PFSK-1 (cell line): ENCODE data around the gene BCL2.

Source experiments
- FOXP2 ChIP-seq: optimal IDR thresholded peaks from 2 replicates; pipeline ENCODE3; 2011; ENCODE audit warnings: borderline replicate concordance, control low read depth, inconsistent platforms; ENCODE audit not compliant: insufficient read depth; ENCODE audit errors: extremely low read length, extremely low read depth
- POLR2AphosphoS5 ChIP-seq: IDR thresholded peaks from 2 replicates; pipeline ENCODE4 v1.6.1; 2012; ENCODE audit warnings: low read depth, mild to moderate bottlenecking, control low read depth, low read length, moderate library complexity
- REST ChIP-seq, 2 experiments: IDR thresholded peaks; 2 replicates each; pipeline versions ENCODE4 v1.6.1 to v1.8.0; 2011 to 2012; ENCODE audit warnings: low read depth in 2 of 2, low read length in 2 of 2, control low read depth in 1 of 2, inconsistent platforms in 1 of 2, mild to moderate bottlenecking in 1 of 2, moderate library complexity in 1 of 2; ENCODE audit not compliant: insufficient read depth in 1 of 2
- SIN3A ChIP-seq: IDR thresholded peaks from 2 replicates; pipeline ENCODE4 v1.6.1; 2012; ENCODE audit warnings: mild to moderate bottlenecking, low read length, moderate library complexity, borderline replicate concordance; ENCODE audit not compliant: insufficient read depth
- TAF1 ChIP-seq: IDR thresholded peaks from 2 replicates; pipeline ENCODE4 v1.6.1; 2012; ENCODE audit warnings: low read length, control low read depth, borderline replicate concordance; ENCODE audit not compliant: insufficient read depth

The BCL2 gene

DNA sequence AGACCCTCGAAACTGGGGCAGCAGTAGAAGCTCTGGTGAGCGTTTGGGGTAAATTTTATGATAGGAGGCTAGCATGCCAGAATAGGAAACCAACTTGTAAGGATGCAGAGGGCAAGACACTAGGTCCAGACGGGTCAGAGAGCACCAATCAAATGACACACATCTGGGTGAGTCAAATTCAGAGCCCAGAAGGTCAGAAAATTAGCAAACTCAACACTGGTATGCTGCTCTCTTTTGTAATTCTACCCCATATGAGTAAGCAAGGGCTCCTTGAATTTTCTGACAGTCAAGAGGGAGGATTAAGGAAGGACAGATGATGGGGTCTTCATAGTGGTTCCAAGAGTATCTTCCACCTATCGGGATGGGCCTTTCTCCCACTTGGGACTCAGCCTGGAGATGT lies 209.8 kb downstream of the BCL2 start:
- TF ChIP-seq POLR2AphosphoS5 (no peak), SIN3A (no peak), FOXP2 (no peak), REST (IDR thresholded peaks at IDR 0.05; ENCODE audit: insufficient read depth in 1 of 2, low read depth in 2 of 2, low read length in 2 of 2) (no peak), TAF1 (no peak)

GRCh38 chr18:63109022-63109421 lies 210.5 kb downstream of the BCL2 start:
- TF ChIP-seq FOXP2 (no peak), REST (IDR thresholded peaks at IDR 0.05; ENCODE audit: insufficient read depth in 1 of 2, low read depth in 2 of 2, low read length in 2 of 2) (no peak), SIN3A (no peak), POLR2AphosphoS5 (no peak), TAF1 (no peak)

DNA sequence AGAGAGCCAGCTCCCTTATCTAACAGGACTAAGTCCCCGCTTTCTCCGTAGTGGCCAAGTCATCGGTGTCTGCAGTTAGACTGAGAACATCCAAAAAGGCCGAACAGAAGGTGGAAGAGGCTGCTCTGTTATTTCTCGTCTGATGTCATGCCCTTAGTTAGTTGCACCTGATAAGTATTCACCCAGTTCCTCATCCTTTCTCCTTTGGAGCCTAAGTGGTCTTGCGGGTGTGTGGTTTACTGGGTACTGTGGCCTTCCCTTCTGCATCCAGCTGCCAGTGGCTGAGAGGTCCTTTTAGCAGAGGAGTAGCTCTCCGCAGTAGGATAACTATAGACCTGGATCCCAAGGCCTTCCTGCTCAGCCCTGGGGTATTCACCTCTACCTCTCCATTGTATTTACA lies 211.6 kb downstream of the BCL2 start:
- TF ChIP-seq POLR2AphosphoS5: no peak
- no peak for TF ChIP-seq REST (IDR thresholded peaks at IDR 0.05; ENCODE audit: insufficient read depth in 1 of 2, low read depth in 2 of 2, low read length in 2 of 2)
- TF ChIP-seq TAF1: no peak
- TF ChIP-seq FOXP2: no peak
- TF ChIP-seq SIN3A: no peak

DNA sequence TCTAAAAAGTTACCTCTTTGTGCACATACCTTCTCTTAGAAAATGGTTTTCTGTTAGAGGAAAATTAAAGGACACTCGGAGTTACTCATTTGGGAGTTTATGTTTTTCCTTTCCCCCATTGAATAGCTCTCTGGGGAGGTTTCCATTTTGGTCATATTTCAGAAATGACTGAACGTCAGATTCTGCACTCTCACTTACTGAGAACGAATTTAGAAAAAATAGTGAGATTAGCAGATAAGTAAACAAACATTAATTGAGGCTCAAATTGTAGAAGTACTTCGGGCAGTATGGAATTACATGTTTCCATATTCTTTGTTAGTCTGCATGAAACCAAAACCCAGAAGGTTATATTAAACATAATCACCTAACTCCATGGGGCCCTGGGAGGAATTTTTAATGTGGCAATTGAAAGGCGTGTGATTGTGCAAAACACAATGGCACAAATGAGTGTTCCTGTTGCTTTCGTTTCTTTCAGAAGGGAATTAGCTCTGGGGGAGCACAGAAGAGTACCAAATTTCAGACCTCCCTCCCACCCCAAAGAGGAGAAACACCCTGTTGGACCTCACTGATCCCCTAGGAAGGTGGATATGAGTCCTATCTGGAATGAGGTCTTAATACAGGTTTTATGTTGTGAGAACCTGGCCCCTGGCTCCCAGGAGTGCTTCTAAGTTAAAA lies 212.3 kb downstream of the BCL2 start:
- TF ChIP-seq POLR2AphosphoS5 (no peak), TAF1 (no peak), FOXP2 (no peak), SIN3A (no peak)

DNA sequence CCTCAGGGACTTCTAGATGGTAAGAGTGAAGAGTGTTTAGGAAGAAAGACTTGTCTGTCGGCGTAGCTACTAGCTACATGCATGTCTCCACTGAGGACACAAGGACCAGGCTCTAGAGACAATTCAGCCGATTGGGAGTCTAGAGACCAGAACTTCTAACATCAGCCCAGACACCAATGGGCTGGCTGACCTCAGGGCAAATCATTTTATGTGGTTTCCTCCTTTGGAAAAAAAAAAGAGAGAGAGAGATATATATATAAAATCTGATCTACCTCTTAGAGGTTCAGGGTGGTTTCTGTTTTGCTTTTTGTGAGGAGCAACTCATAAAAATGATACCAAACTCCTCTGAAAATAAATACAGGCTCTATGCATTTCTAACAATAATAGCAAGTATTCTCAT lies 212.8 kb downstream of the BCL2 start:
- TF ChIP-seq SIN3A: no peak
- no peak for TF ChIP-seq FOXP2
- TF ChIP-seq TAF1: no peak
- TF ChIP-seq REST (IDR thresholded peaks at IDR 0.05; ENCODE audit: insufficient read depth in 1 of 2, low read depth in 2 of 2, low read length in 2 of 2): no peak
- no peak for TF ChIP-seq POLR2AphosphoS5
